Measurements from ENCODE around the gene PIK3R6. TPM values are rescaled to one million over a fixed set of nuclear protein-coding genes. Genes with fewer than 3 reads are reported as not detected.
A peak's percentile ranks its signal among the peaks of the same experiment; 100 is the strongest.

Gene PIK3R6
- polyA plus RNA-seq, 6 donors from 2014 or later: 0.18 to 0.30 TPM; not detected in 4

DNA sequence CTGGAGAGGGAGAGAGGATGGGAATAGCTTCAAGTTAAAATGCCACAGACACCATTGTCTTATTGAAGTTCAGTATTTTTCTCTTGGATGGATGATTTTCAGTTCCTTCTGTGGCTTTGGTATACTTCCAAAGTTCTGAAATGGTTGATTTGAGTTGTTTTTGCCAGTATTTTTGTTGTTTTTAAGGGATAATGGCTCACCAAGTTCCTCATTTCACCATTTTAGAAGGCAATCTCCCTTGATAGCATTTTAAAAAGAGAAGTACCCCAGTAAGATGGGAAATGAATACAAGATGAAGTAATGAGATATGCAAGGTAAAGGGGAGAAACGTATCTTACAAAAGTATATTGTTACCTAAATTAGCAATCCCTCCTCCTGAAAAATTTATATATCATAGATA is 90.6 kb downstream of the PIK3R6 start:
- Mint-ChIP-seq H3K36me3 (peaks cover 5 to 8% of the 10 kb centered on the region in 2 donors), H3K4me3 (no peak overlapping the region), H3K27me3 (peaks cover 12 to 48% (median 39%) of the 10 kb centered on the region in 3 donors), H3K4me1 (no peaks in the 10 kb centered on the region), H3K27ac (peak overlapping the region in 1 of 6 donors; percentile 44), H3K9me3 (peaks cover 0 to 38% (median 18%) of the 10 kb centered on the region in 7 donors)
- DNase-seq (no peak), ATAC-seq (ENCODE audit: low read depth in 2 of 2) (no peak)

GRCh38 chr17:8776248-8776647 is 91.2 kb downstream of the PIK3R6 start:
- ATAC-seq (ENCODE audit: low read depth in 2 of 2) (no peak), DNase-seq (no peak)
- Mint-ChIP-seq H3K9me3 (peaks cover 0 to 38% (median 18%) of the 10 kb centered on the region in 7 donors), H3K4me3 (no peak overlapping the region), H3K27me3 (peaks cover 12 to 48% (median 40%) of the 10 kb centered on the region in 3 donors), H3K4me1 (no peaks in the 10 kb centered on the region), H3K36me3 (peaks cover 5 to 8% of the 10 kb centered on the region in 2 donors), H3K27ac (no peak overlapping the region)

GRCh38 chr17:8766731-8767130 is 100.7 kb downstream of the PIK3R6 start:
- H3K36me3 Mint-ChIP-seq: peaks cover 0 to 8% of the 10 kb centered on the region in 2 donors
- DNase-seq (no peak), ATAC-seq (ENCODE audit: low read depth in 2 of 2) (no peak)
- no peak overlapping the region for H3K4me3 Mint-ChIP-seq
- peak overlapping the region in 1 of 6 donors; percentile 21 for H3K27ac Mint-ChIP-seq
- peaks cover 0 to 3% (median 0%) of the 10 kb centered on the region in 7 donors for H3K9me3 Mint-ChIP-seq
- peaks cover 12 to 38% (median 37%) of the 10 kb centered on the region in 3 donors for H3K27me3 Mint-ChIP-seq
- no peaks in the 10 kb centered on the region for H3K4me1 Mint-ChIP-seq

DNA sequence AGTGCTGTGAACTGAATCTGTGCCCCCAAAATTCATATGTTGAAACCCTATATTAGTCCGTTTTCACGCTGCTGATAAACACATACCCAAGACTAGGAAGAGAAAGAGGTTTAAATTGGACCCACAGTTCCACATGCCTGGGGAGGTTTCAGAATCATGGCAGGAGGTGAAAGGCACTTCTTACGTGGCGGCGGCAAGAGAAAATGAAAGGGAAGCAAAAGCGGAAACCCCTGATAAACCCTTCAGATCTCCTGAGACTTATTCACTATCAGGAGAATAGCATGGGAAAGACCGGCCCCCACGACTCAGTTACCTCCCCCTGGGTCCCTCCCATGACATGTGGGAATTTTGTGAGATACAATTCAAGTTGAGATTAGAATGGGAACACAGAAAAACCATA is 105.5 kb downstream of the PIK3R6 start:
- no peaks in the 10 kb centered on the region for H3K4me1 Mint-ChIP-seq
- H3K4me3 Mint-ChIP-seq: no peak overlapping the region
- peaks cover 14 to 43% (median 39%) of the 10 kb centered on the region in 3 donors for H3K27me3 Mint-ChIP-seq
- no peak for DNase-seq
- peaks cover 0 to 10% of the 10 kb centered on the region in 2 donors for H3K36me3 Mint-ChIP-seq
- H3K9me3 Mint-ChIP-seq: peaks cover 0 to 3% (median 0%) of the 10 kb centered on the region in 7 donors
- H3K27ac Mint-ChIP-seq: no peak overlapping the region
- ATAC-seq (ENCODE audit: low read depth in 2 of 2): no peak

DNA sequence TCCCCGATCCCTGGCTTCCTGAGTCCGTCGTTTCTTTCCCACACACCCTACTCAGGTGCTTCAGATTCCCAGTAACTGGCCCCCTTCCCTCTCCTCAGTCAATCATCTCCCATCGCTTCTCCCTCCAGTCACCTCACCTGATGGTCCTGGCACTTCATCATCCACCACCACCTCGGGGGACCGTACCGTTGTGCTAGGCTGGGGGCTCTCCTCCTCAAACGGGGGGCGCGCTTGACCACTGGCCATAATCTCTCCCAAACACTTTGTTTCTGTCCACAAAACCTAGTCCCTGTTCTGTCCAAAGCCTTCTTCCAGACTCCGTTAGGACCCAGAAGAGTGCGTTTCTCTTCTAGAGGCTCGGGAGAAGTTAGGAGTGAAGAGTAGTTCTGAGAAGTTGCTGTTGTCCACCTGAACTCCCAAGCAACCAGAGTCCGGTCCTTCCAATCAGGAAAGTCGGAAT is 109.3 kb downstream of the PIK3R6 start, which contains the start of gene SPDYE4:
TSS of gene SPDYE4 (minus strand) at position 410 of the 460 bp plus-strand sequence. CDS start at position 246, 164 bp downstream.
- Mint-ChIP-seq H3K36me3 (peaks cover 0 to 10% of the 10 kb centered on the region in 2 donors), H3K4me3 (peak within 1 kb of the TSS in 1 of 8 donors; percentile 80), H3K9me3 (peaks cover 0 to 3% (median 0%) of the 10 kb centered on the region in 7 donors), H3K27ac (peak within 1 kb of the TSS in 1 of 6 donors; percentile 7), H3K27me3 (peaks cover 24 to 63% (median 57%) of the 10 kb centered on the region in 3 donors), H3K4me1 (no peaks in the 10 kb centered on the region)
- DNase-seq (no peak), ATAC-seq (ENCODE audit: low read depth in 2 of 2) (no peak)

GRCh38 chr17:8757189-8757588 is 110.3 kb downstream of the PIK3R6 start:
- H3K27me3 Mint-ChIP-seq: peaks cover 21 to 62% (median 62%) of the 10 kb centered on the region in 3 donors
- no peak overlapping the region for H3K27ac Mint-ChIP-seq
- H3K4me1 Mint-ChIP-seq: no peaks in the 10 kb centered on the region
- peaks cover 0 to 3% (median 0%) of the 10 kb centered on the region in 7 donors for H3K9me3 Mint-ChIP-seq
- DNase-seq: no peak
- no peak for ATAC-seq (ENCODE audit: low read depth in 2 of 2)
- H3K36me3 Mint-ChIP-seq: peaks cover 0 to 6% of the 10 kb centered on the region in 2 donors
- H3K4me3 Mint-ChIP-seq: no peak overlapping the region

- Mint-ChIP-seq H3K36me3 (no peaks in the 10 kb centered on the region), H3K27ac (peak overlapping the region in 1 of 6 donors; percentile 80), H3K4me3 (peak overlapping the region in 1 of 8 donors; percentile 64), H3K9me3 (no peaks in the 10 kb centered on the region), H3K27me3 (peaks cover 21 to 58% (median 52%) of the 10 kb centered on the region in 3 donors), H3K4me1 (no peaks in the 10 kb centered on the region)
- DNase-seq (no peak), ATAC-seq (ENCODE audit: low read depth in 2 of 2) (no peak)
Observed at GRCh38 chr17:8755590-8756255, 111.8 kb downstream of the PIK3R6 start.

DNA sequence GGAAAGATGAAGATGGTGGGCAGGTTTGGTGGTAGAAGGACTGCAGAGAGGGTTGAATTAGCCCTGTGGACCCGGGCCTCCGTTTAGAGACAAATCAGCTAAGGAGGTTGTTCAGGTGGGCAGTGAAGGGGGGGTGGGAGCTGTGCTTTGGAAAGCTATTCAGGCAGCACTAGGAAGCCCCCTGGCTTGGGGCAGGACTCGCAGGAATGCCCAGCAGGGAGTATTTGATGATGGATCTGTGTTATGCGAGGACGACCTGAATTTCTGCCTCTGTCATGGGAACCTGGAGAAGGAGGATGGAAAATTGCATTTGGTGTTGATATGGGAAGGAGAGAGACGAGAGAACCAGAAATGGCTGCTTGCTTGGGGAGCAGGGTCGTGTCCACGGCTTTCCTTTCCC is 112.6 kb downstream of the PIK3R6 start:
- H3K4me3 Mint-ChIP-seq: no peak overlapping the region
- H3K9me3 Mint-ChIP-seq: no peaks in the 10 kb centered on the region
- H3K27ac Mint-ChIP-seq: no peak overlapping the region
- ATAC-seq (ENCODE audit: low read depth in 2 of 2): no peak
- DNase-seq: no peak
- no peaks in the 10 kb centered on the region for H3K36me3 Mint-ChIP-seq
- H3K27me3 Mint-ChIP-seq: peaks cover 19 to 55% (median 52%) of the 10 kb centered on the region in 3 donors
- no peaks in the 10 kb centered on the region for H3K4me1 Mint-ChIP-seq

GRCh38 chr17:8753976-8754440 is 113.5 kb downstream of the PIK3R6 start:
- Mint-ChIP-seq H3K36me3 (no peaks in the 10 kb centered on the region), H3K9me3 (no peaks in the 10 kb centered on the region), H3K27ac (peak overlapping the region in 1 of 6 donors; percentile 8), H3K4me3 (no peak overlapping the region), H3K27me3 (peaks cover 17 to 57% (median 51%) of the 10 kb centered on the region in 3 donors), H3K4me1 (no peaks in the 10 kb centered on the region)
- DNase-seq (no peak), ATAC-seq (ENCODE audit: low read depth in 2 of 2) (no peak)

DNA sequence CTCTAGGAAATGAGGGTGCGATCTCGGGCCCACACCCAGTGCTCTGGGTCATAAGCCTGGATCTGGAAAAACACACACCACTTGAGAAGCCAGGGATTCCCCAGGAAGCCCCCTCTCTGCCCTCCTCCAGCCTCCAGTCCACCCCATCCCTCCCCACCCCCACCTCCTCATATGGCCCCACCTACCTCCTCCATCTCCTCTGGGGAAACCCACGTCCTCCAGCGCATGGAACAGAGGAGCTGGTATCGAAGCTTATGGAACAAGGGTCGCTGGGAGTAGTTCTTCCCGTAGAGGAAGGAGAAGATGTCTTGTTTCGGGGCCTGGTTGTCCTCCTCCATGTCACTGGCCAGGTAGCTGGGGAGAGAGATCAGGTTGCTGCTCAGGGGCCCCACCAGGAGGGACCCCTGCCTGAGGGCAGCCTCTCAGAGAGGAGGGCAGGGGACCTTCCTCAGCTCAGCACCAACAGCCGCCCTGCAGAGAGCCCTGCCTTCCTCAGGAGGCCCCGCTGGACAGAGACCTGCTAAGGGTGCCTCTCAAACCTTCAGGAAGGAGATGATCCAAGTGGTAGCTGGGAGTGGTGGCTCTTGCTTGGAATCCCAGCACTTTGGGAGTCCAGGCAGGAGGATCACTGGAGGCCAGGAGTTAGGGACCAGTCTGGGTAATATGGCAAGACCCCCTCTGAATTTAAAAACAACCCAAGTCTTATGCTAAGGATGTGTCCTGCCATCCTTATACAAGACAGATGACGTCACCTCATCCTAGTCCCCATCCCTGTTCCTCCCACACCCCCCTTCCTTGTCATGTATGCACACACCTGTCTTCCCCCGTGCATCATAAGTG is 114.1 kb downstream of the PIK3R6 start:
- no peak overlapping the region for H3K27ac Mint-ChIP-seq
- no peak for ATAC-seq (ENCODE audit: low read depth in 2 of 2)
- H3K27me3 Mint-ChIP-seq: peaks cover 17 to 52% (median 48%) of the 10 kb centered on the region in 3 donors

More for the DNA sequence above, 114.1 kb downstream of the PIK3R6 start:
- H3K4me3 Mint-ChIP-seq: no peak overlapping the region
- no peaks in the 10 kb centered on the region for H3K4me1 Mint-ChIP-seq
- no peaks in the 10 kb centered on the region for H3K36me3 Mint-ChIP-seq
- H3K9me3 Mint-ChIP-seq: no peaks in the 10 kb centered on the region
- no peak for DNase-seq

Other genes with a start within 250 kb of the PIK3R6 start
- gene MYH10, start 236.9 kb downstream of the PIK3R6 start, polyA plus RNA-seq (ENCODE audit: low read depth in 6 of 6): 1 to 10 TPM in 3 of 6 donors, under 1 TPM in 2, not detected in 1; 0.35 to 5.0 (median 1.9) TPM
- under 1 TPM in 1 of 6 donors, not detected in 5; 0.34 TPM for gene CCDC42, start 122.8 kb downstream of the PIK3R6 start, polyA plus RNA-seq (ENCODE audit: low read depth in 6 of 6)
- not detected for gene SPDYE4, start 109.1 kb downstream of the PIK3R6 start, polyA plus RNA-seq (ENCODE audit: low read depth in 6 of 6)
- not detected for gene MFSD6L, start 68.3 kb downstream of the PIK3R6 start, polyA plus RNA-seq (ENCODE audit: low read depth in 6 of 6)
- gene PIK3R5, start 98.0 kb upstream of the PIK3R6 start, polyA plus RNA-seq (ENCODE audit: low read depth in 6 of 6): 10 to 100 TPM in 3 of 6 donors, 1 to 10 TPM in 3; 9.7 to 24.8 (median 11.7) TPM
- under 1 TPM in 5 of 6 donors, not detected in 1; 0.04 to 0.09 (median 0.06) TPM for gene NTN1, start 153.8 kb upstream of the PIK3R6 start, polyA plus RNA-seq (ENCODE audit: low read depth in 6 of 6)

Data from naive B cell (primary cell).